Progenitor cell of endocrine pancreas (in vitro differentiated cells): ENCODE results near the gene EIF2S1. TPM values are rescaled to one million over a fixed set of nuclear protein-coding genes. Genes with fewer than 3 reads are reported as not detected.
A peak's percentile ranks its signal among the peaks of the same experiment; 100 is the strongest.

Source experiments
- DNase-seq: peaks from one replicate; pipeline ENCODE4 v3.0.0; 2021; ENCODE audit warnings: low spot score; ENCODE audit not compliant: unreplicated experiment
- H3K27ac Mint-ChIP-seq: 2 replicates; pipeline ENCODE4 v1.8.0; 2021; ENCODE audit warnings: mild to moderate bottlenecking, moderate library complexity, mixed read lengths
- H3K27me3 Mint-ChIP-seq: 2 replicates; pipeline ENCODE4 v1.8.0; 2021; ENCODE audit warnings: mixed read lengths
- H3K36me3 Mint-ChIP-seq: 2 replicates; pipeline ENCODE4 v1.8.0; 2022; ENCODE audit warnings: mixed read lengths; ENCODE audit not compliant: insufficient read depth
- H3K4me1 Mint-ChIP-seq: 2 replicates; pipeline ENCODE4 v1.8.0; 2021; ENCODE audit warnings: low read depth, mixed read lengths
- H3K4me3 Mint-ChIP-seq: 2 replicates; pipeline ENCODE4 v1.8.0; 2021; ENCODE audit warnings: low read depth, mild to moderate bottlenecking, moderate library complexity, mixed read lengths
- H3K9me3 Mint-ChIP-seq: 2 replicates; pipeline ENCODE4 v1.8.0; 2021; ENCODE audit warnings: low read depth, mixed read lengths
- total RNA-seq: library from RNA; stranded (reverse); gene quantifications from 2 replicates; pipeline ENCODE4 v1.2.1, GENCODE V29; 2021
- TF ChIP-seq, protein P1 (sequence below): fragments of 200-600 bp; sonication (generic); IDR thresholded peaks from one replicate; pipeline ENCODE4 v1.5.0; 2021; ENCODE audit warnings: antibody characterized with exemption, mild to moderate bottlenecking; ENCODE audit not compliant: unreplicated experiment

The EIF2S1 gene
- total RNA-seq, 1 donor from 2014 or later: 73.6 TPM

GRCh38 chr14:67358924-67359774 is 979 bp upstream of the EIF2S1 start:
- no peaks in the 10 kb centered on the region for H3K36me3 Mint-ChIP-seq
- TF ChIP-seq, protein P1, sequence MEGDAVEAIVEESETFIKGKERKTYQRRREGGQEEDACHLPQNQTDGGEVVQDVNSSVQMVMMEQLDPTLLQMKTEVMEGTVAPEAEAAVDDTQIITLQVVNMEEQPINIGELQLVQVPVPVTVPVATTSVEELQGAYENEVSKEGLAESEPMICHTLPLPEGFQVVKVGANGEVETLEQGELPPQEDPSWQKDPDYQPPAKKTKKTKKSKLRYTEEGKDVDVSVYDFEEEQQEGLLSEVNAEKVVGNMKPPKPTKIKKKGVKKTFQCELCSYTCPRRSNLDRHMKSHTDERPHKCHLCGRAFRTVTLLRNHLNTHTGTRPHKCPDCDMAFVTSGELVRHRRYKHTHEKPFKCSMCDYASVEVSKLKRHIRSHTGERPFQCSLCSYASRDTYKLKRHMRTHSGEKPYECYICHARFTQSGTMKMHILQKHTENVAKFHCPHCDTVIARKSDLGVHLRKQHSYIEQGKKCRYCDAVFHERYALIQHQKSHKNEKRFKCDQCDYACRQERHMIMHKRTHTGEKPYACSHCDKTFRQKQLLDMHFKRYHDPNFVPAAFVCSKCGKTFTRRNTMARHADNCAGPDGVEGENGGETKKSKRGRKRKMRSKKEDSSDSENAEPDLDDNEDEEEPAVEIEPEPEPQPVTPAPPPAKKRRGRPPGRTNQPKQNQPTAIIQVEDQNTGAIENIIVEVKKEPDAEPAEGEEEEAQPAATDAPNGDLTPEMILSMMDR: no peak
- peak; percentile 10 for DNase-seq
- H3K4me1 Mint-ChIP-seq: peaks cover 33% of the 10 kb centered on the region
- peak overlapping the region; percentile 97 for H3K4me3 Mint-ChIP-seq
- no peaks in the 10 kb centered on the region for H3K27me3 Mint-ChIP-seq
- no peaks in the 10 kb centered on the region for H3K9me3 Mint-ChIP-seq
- peak overlapping the region; percentile 99 for H3K27ac Mint-ChIP-seq

- H3K4me1 Mint-ChIP-seq: peaks cover 33% of the 10 kb centered on the region
- peaks cover 4% of the 10 kb centered on the region for H3K36me3 Mint-ChIP-seq
- H3K9me3 Mint-ChIP-seq: no peaks in the 10 kb centered on the region
- DNase-seq: no peak
- H3K4me3 Mint-ChIP-seq: peak overlapping the region; percentile 97
- H3K27me3 Mint-ChIP-seq: no peaks in the 10 kb centered on the region
- TF ChIP-seq, protein P1: no peak
- peak overlapping the region; percentile 99 for H3K27ac Mint-ChIP-seq
Measured at GRCh38 chr14:67360470-67361206, 510 bp downstream of the EIF2S1 start.

GRCh38 chr14:67365476-67365875 is 5.3 kb downstream of the EIF2S1 start:
- Mint-ChIP-seq H3K4me1 (peaks cover 7% of the 10 kb centered on the region), H3K27ac (no peak overlapping the region), H3K36me3 (peaks cover 24% of the 10 kb centered on the region), H3K27me3 (no peaks in the 10 kb centered on the region), H3K4me3 (no peak overlapping the region), H3K9me3 (no peaks in the 10 kb centered on the region)
- no peak for DNase-seq
- TF ChIP-seq, protein P1: no peak

- no peak for DNase-seq
- peaks cover 39% of the 10 kb centered on the region for H3K36me3 Mint-ChIP-seq
- no peaks in the 10 kb centered on the region for H3K9me3 Mint-ChIP-seq
- no peak overlapping the region for H3K4me3 Mint-ChIP-seq
- H3K27ac Mint-ChIP-seq: no peak overlapping the region
- no peaks in the 10 kb centered on the region for H3K27me3 Mint-ChIP-seq
- TF ChIP-seq, protein P1: no peak
- H3K4me1 Mint-ChIP-seq: peaks cover 6% of the 10 kb centered on the region
Measured at GRCh38 chr14:67370830-67371229, 10.7 kb downstream of the EIF2S1 start.
